HUES64 (cell line): ENCODE data around the gene IFNA13.
"Not testable (repeated sequence)": the region's sequence is repeated elsewhere in the genome, so short reads cannot be mapped to it uniquely, and the experiment has no call there.

Experiments
- H3K27ac ChIP-seq: 2 replicates; pipeline ENCODE4 v1.7.0; 2013; ENCODE audit warnings: low read depth, low read length, inconsistent platforms
- H3K27me3 ChIP-seq: 2 replicates; pipeline ENCODE4 v1.6.1; 2013; ENCODE audit warnings: mild to moderate bottlenecking, low read length; ENCODE audit not compliant: insufficient read depth
- H3K36me3 ChIP-seq: 2 replicates; pipeline ENCODE4 v1.6.1; 2013; ENCODE audit warnings: mild to moderate bottlenecking, low read length; ENCODE audit not compliant: insufficient read depth
- H3K4me1 ChIP-seq: 2 replicates; pipeline ENCODE4 v1.6.1; 2013; ENCODE audit warnings: mild to moderate bottlenecking, low read length, moderate library complexity; ENCODE audit not compliant: insufficient read depth
- H3K4me3 ChIP-seq: 2 replicates; pipeline ENCODE4 v1.5.1; 2013; ENCODE audit warnings: mild to moderate bottlenecking, low read length, moderate library complexity
- H3K9ac ChIP-seq: 2 replicates; pipeline ENCODE4 v1.6.1; 2013; ENCODE audit warnings: mild to moderate bottlenecking, low read depth, low read length
- H3K9me3 ChIP-seq: 2 replicates; pipeline ENCODE4 v1.6.1; 2013; ENCODE audit warnings: low read depth, low read length; ENCODE audit not compliant: insufficient read depth
- WGBS: fragments of 150-250, 120-280 bp; methylation state at CpG from one replicate; pipeline ENCODE4 v1.1.7; 2013; ENCODE audit warnings: missing lambda C conversion rate; 5-methylcytosine and 5-hydroxymethylcytosine counted together

The IFNA13 gene

DNA sequence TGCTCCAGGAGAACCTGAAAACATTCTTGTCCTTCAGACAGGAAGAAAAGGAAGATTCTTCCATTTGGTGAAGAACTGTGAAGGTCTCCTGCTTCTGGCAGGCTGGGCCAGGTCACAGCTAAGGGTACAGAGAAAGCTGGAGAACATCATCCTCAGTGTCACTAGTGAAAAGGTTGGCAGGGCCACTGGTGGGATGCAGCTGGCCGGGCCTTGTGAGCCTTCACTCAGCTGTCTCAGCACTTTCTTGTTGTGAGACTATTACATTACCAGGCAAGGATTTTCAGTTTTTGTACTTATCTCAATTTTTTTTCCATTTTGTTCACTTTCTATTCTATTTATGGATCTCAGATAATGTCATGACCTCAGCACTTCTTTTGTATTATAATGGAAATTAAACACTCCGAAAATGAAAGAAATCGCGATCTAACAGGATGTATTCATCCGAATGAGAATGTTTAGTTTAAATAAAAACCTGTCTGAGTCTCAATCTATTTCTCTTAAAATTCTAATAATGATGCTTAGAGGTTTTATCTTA is 31.2 kb upstream of the IFNA13 start:
- Histone ChIP-seq H3K4me1 (0 out of 2 replicates have a peak, but pooled peaks cover 3% of the 10 kb centered on the region), H3K4me3 (no peak overlapping the region), H3K27me3 (peaks cover 83% of the 10 kb centered on the region), H3K27ac (no peak overlapping the region), H3K36me3 (no peaks in the 10 kb centered on the region), H3K9ac (no peak overlapping the region), H3K9me3 (no peaks in the 10 kb centered on the region)
- 93% methylated on average over 4 of the region's 5 CpGs for WGBS

GRCh38 chr9:21395778-21396717 is 28.2 kb upstream of the IFNA13 start:
- Histone ChIP-seq H3K36me3 (no peaks in the 10 kb centered on the region), H3K4me1 (0 out of 2 replicates have a peak, but pooled peaks cover 3% of the 10 kb centered on the region), H3K4me3 (peak overlapping the region; percentile 51), H3K27ac (no peak overlapping the region), H3K9ac (peak overlapping the region; percentile 17; the same call in 1 of the 2 replicates), H3K9me3 (no peaks in the 10 kb centered on the region), H3K27me3 (peaks cover 58% of the 10 kb centered on the region)
- 13% methylated on average over 40 of the region's 40 CpGs for WGBS

- H3K27me3 ChIP-seq, result peaks cover 40% of the 10 kb centered on the region
- no peaks in the 10 kb centered on the region for H3K9me3 ChIP-seq
- WGBS, result 82% methylated on average over 6 of the region's 6 CpGs
- no peak overlapping the region for H3K9ac ChIP-seq
- no peak overlapping the region for H3K27ac ChIP-seq
- no peaks in the 10 kb centered on the region for H3K36me3 ChIP-seq
- no peak overlapping the region for H3K4me3 ChIP-seq
- H3K4me1 ChIP-seq, result 0 out of 2 replicates have a peak, but pooled peaks cover 3% of the 10 kb centered on the region
These were observed 24.4 kb upstream of the IFNA13 start for GRCh38 chr9:21392270-21392669.

- WGBS, result 90% methylated on average over 1 of the region's 1 CpG
These were observed 17.3 kb upstream of the IFNA13 start, which contains the start of gene IFNA2 for GRCh38 chr9:21385131-21385670. IFNA2 (minus strand) TSS chr9:21385398; CDS start chr9:21385329, 69 bp downstream.

DNA sequence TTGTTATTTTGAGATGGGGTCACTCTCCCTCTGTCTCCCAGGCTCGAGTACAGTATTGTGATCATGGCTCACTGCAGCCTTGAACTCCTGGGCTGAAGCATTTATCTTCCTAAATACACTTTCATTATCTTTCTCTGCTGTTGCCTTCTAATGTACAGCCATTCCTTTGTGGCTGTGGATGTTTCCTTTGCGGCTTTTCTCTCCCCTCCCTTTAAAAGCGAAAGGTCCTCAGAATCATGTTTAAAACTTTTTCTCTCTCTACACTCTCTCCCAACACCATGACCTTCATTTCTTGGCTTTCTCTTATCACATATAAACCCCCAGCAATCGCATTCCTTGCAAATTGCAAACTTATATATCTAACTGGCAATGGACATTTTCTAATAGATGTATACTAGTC is 15.8 kb upstream of the IFNA13 start:
- H3K9ac ChIP-seq, result no peak overlapping the region
- no peak overlapping the region for H3K4me3 ChIP-seq
- 90% methylated on average over 4 of the region's 4 CpGs for WGBS
- H3K36me3 ChIP-seq, result no peaks in the 10 kb centered on the region
- no peak overlapping the region for H3K27ac ChIP-seq
- H3K4me1 ChIP-seq, result peaks cover 13% of the 10 kb centered on the region; the same call in 1 of the 2 replicates
- H3K27me3 ChIP-seq, result no peaks in the 10 kb centered on the region
- H3K9me3 ChIP-seq, result no peaks in the 10 kb centered on the region

More at GRCh38 chr9:21385131-21385670, 17.3 kb upstream of the IFNA13 start, which contains the start of gene IFNA2:
- Histone ChIP-seq H3K9me3 (no peaks in the 10 kb centered on the region), H3K36me3 (no peaks in the 10 kb centered on the region), H3K4me3 (no peak within 1 kb of the TSS), H3K4me1 (peaks cover 13% of the 10 kb centered on the region; the same call in 1 of the 2 replicates), H3K9ac (no peak within 1 kb of the TSS), H3K27ac (no peak within 1 kb of the TSS), H3K27me3 (no peaks in the 10 kb centered on the region)

DNA sequence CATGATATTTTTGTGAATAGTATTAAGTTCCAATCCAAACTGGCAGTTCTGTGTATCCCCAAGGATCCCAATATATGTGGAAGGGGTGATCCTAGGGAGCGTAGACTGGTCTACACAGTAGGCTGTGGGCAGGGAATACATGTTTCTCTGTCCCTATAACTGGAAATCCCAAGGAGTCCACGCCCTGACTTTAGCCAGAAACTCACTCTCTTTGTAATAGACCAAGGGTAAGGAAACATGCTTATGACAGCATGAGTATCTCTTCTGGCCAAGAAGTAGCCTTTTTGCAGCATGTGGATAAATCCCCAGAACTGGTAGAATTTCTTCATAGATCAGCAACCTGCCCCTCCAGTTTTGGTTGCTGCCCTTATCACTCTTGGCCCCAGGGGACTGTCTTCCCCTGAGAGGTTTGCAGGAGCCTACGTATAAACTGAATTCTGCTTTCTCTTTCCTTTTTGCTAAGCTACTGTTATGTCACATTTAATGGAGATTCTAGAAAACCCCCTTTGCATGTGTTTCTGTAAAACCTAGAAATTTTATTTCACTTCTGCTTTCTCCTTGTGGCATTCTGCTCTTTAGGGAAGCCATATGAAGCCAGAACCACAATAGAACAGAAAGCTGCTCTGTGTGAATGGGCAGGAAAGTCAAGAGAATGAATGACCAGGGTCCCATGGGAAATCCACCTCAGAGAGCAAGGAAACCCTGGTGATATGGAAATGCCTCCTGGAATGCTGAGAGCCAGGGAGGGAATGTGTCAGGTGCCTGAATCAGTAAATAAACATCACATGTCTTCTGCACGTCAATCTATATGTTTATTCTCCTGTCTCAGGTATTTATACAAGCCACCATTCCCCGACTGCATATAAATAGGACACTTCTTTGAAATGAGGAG is 13.8 kb upstream of the IFNA13 start:
- H3K4me1 ChIP-seq, result peaks cover 13% of the 10 kb centered on the region; the same call in 1 of the 2 replicates
- H3K36me3 ChIP-seq, result no peaks in the 10 kb centered on the region
- no peaks in the 10 kb centered on the region for H3K27me3 ChIP-seq
- WGBS, result 56% methylated on average over 5 of the region's 5 CpGs
- H3K9me3 ChIP-seq, result no peaks in the 10 kb centered on the region
- H3K27ac ChIP-seq, result peak overlapping the region; percentile 20; the same call in 1 of the 2 replicates
- H3K9ac ChIP-seq, result no peak overlapping the region
- no peak overlapping the region for H3K4me3 ChIP-seq

DNA sequence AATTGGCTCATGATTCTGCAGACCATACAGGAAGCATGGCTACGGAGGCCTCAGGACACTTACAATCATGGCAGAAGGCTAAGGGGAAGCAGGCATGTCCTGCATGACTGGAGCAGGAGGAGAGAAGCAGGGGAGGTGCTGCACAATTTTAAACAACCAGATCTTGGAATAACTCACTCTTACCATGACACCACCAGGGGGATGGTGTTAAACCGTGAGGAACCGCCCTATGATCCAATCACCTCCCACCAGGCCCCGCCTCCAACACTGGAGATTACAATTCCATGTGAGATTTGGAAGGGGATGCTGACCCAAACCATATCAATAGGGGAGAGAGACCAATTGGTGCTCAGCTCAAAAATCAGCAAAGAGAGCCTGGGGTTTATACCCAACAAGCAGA is 3.6 kb upstream of the IFNA13 start:
- H3K4me1 ChIP-seq, H3K9me3 ChIP-seq, H3K27me3 ChIP-seq, H3K36me3 ChIP-seq, H3K27ac ChIP-seq, H3K9ac ChIP-seq, H3K4me3 ChIP-seq: not testable (repeated sequence)
- 79% methylated on average over 1 of the region's 4 CpGs for WGBS

- H3K36me3 ChIP-seq, H3K27me3 ChIP-seq, H3K9me3 ChIP-seq, H3K27ac ChIP-seq, H3K4me3 ChIP-seq, H3K4me1 ChIP-seq, H3K9ac ChIP-seq: not testable (repeated sequence)
- WGBS, result 100% methylated on average over 1 of the region's 2 CpGs
These were observed 688 bp downstream of the IFNA13 start for GRCh38 chr9:21367169-21367568.

DNA sequence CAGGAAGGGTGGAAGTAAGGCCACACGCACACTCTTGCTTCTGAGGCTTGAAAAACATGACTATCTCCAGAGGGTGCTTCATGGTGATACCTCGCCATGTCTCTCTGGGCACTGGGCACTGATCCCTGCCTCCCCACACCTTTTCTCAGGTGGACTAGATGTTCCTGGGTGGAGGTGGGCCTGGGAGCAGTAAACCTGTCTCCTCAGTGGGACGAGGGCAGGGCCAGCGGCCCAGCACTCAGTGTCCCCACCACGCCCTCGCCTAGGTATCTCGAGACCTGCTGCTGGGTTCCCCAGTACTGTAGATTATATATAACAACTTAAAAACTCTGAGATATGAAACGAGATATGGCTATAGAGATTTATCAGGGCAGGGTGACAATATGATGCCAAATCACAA is 5.6 kb downstream of the IFNA13 start:
- Histone ChIP-seq H3K4me3 (no peak overlapping the region), H3K27ac (no peak overlapping the region), H3K27me3 (no peaks in the 10 kb centered on the region), H3K36me3 (no peaks in the 10 kb centered on the region), H3K4me1 (no peaks in the 10 kb centered on the region), H3K9me3 (no peaks in the 10 kb centered on the region), H3K9ac (no peak overlapping the region)
- WGBS, result 98% methylated on average over 6 of the region's 8 CpGs

DNA sequence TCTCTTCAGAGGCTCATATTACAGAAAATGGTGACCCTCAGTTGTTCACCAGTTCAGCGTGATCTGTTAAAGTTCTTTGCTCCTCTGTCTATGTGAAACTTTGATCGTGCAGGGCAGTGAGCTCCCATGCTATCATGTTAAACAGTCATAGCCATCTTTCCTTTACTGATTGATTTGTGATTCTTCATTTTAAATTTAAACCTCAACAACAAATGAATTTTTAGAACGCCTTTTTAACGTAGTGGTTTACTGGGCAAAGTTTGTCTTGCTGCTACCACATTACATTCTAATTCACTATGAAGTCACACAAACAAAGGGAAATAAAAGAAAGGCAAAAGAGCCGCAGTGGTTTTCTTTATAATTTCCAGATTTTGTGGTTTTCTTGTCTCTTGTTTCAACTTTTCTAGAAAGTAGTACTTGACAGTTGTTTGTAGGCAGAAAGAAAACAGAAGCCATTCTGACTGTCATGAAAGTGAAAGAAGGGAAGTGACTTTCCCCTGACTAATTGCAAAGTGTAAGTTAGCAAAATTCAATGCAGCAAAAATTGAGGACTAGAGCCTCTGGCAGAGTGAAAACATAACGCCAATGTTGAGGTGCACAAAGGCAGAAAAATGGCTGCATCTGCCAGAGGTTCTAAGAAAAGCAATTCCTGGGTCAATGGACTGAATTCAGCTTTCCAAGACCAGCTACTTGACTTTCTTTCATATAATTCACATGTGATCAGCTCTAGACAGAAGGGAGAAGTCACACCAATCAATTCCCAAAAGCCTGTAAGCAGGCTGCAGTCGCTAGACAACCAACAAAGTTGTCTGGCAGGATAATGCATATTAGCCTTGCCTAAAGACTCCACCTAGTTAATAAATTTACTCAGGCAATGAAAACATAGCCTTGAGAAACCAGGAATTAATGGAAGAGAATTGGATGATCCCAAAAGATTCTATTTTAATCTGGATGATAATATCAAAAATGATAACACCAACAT is 10.1 kb downstream of the IFNA13 start:
- no peaks in the 10 kb centered on the region for H3K36me3 ChIP-seq
- H3K9ac ChIP-seq, result no peak overlapping the region
- H3K27ac ChIP-seq, result no peak overlapping the region
- H3K4me3 ChIP-seq, result no peak overlapping the region
- WGBS, result 88% methylated on average over 7 of the region's 7 CpGs
- H3K4me1 ChIP-seq, result no peaks in the 10 kb centered on the region
- H3K27me3 ChIP-seq, result no peaks in the 10 kb centered on the region
- H3K9me3 ChIP-seq, result no peaks in the 10 kb centered on the region
